ENCODE results near the gene ADCY9. TPM values are rescaled to one million over a fixed set of nuclear protein-coding genes. Genes with fewer than 3 reads are reported as not detected.

The ADCY9 gene
- total and polyA plus RNA-seq, 12 donors, result 2.3 to 37.6 (median 17.8) TPM

- 81 to 84% (median 83%) methylated on average over 14 to 20 of the region's 20 CpGs for WGBS, 4 donors
- no peaks in the 10 kb centered on the region for H3K4me1 ChIP-seq (replicated peaks in 1 of 2)
- TF ChIP-seq POLR2A (IDR thresholded peaks at IDR 0.05), result no peak
- TF ChIP-seq, protein P1, sequence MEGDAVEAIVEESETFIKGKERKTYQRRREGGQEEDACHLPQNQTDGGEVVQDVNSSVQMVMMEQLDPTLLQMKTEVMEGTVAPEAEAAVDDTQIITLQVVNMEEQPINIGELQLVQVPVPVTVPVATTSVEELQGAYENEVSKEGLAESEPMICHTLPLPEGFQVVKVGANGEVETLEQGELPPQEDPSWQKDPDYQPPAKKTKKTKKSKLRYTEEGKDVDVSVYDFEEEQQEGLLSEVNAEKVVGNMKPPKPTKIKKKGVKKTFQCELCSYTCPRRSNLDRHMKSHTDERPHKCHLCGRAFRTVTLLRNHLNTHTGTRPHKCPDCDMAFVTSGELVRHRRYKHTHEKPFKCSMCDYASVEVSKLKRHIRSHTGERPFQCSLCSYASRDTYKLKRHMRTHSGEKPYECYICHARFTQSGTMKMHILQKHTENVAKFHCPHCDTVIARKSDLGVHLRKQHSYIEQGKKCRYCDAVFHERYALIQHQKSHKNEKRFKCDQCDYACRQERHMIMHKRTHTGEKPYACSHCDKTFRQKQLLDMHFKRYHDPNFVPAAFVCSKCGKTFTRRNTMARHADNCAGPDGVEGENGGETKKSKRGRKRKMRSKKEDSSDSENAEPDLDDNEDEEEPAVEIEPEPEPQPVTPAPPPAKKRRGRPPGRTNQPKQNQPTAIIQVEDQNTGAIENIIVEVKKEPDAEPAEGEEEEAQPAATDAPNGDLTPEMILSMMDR (IDR thresholded peaks at IDR 0.05), result no peak
- no peak for DNase-seq
- intact Hi-C loops (cut with DNase I), result loop anchor here (5.0 to 10.0 kb wide), 3 partner anchors 137 to 277 kb away; partner anchors contain the start of gene ADCY9 (in 1 of the 2)
- H3K27ac ChIP-seq, result peak overlapping the region in 1 of 5 donors; percentile 29
- H3K4me3 ChIP-seq, result no peak overlapping the region
- H3K9me3 ChIP-seq (replicated peaks in 1 of 3), result no peaks in the 10 kb centered on the region
- no peaks in the 10 kb centered on the region for H3K27me3 ChIP-seq
- no peaks in the 10 kb centered on the region for H3K36me3 ChIP-seq (replicated peaks in 1 of 2)
These were observed 135.8 kb downstream of the ADCY9 start for GRCh38 chr16:3980253-3981111.

GRCh38 chr16:3979518-3979917, 136.7 kb downstream of the ADCY9 start:
- H3K4me3 ChIP-seq, result no peak overlapping the region
- WGBS, 4 donors, result 87 to 93% (median 92%) methylated on average over 5 to 12 of the region's 12 CpGs; no CpG with 5 or more reads in 1 of the 4 donors
- intact Hi-C loops (cut with DNase I), result no loop called here
- TF ChIP-seq POLR2A (IDR thresholded peaks at IDR 0.05), result no peak
- H3K27me3 ChIP-seq, result no peaks in the 10 kb centered on the region
- H3K9me3 ChIP-seq (replicated peaks in 1 of 3), result no peaks in the 10 kb centered on the region
- no peaks in the 10 kb centered on the region for H3K4me1 ChIP-seq (replicated peaks in 1 of 2)
- H3K36me3 ChIP-seq (replicated peaks in 1 of 2), result no peaks in the 10 kb centered on the region
- H3K27ac ChIP-seq, result no peak overlapping the region
- no peak for DNase-seq

GRCh38 chr16:3979070-3979469, 137.2 kb downstream of the ADCY9 start:
- DNase-seq, result no peak
- no peaks in the 10 kb centered on the region for H3K36me3 ChIP-seq (replicated peaks in 1 of 2)
- H3K9me3 ChIP-seq (replicated peaks in 1 of 3), result no peaks in the 10 kb centered on the region
- 89 to 96% (median 94%) methylated on average over 25 of the region's 25 CpGs for WGBS, 4 donors
- intact Hi-C loops (cut with DNase I), result no loop called here
- no peaks in the 10 kb centered on the region for H3K27me3 ChIP-seq
- no peak overlapping the region for H3K27ac ChIP-seq
- H3K4me1 ChIP-seq (replicated peaks in 1 of 2), result no peaks in the 10 kb centered on the region
- no peak overlapping the region for H3K4me3 ChIP-seq
- TF ChIP-seq, protein P1 (IDR thresholded peaks at IDR 0.05), result no peak
- no peak for TF ChIP-seq POLR2A (IDR thresholded peaks at IDR 0.05)

DNA sequence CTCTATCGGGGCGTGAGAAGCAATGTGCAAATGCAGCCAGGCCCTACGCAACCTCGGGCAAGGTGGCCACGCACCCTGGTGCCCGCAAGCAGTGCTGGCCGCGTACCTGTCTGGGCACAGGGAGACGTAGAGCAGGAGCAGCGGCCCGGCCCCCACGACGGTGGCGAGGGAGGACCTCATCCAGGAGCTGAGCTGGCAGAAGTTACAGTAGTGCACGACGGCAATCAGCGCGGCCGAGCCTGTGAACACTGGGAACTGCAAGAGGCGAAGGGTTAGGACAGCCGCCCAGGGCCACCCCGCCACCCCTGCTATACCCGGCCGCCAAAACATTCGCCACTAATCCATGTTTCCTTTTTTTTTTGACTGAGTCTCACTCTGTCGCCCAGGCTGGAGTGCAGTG, 138.9 kb downstream of the ADCY9 start:
- Histone ChIP-seq H3K4me1 (replicated peaks in 1 of 2) (no peaks in the 10 kb centered on the region), H3K4me3 (no peak overlapping the region), H3K9me3 (replicated peaks in 1 of 3) (no peaks in the 10 kb centered on the region), H3K36me3 (replicated peaks in 1 of 2) (no peaks in the 10 kb centered on the region), H3K27me3 (no peaks in the 10 kb centered on the region), H3K27ac (no peak overlapping the region)
- 86 to 90% (median 89%) methylated on average over 21 to 26 of the region's 26 CpGs for WGBS, 4 donors
- no peak for TF ChIP-seq POLR2A (IDR thresholded peaks at IDR 0.05)
- TF ChIP-seq, protein P1 (IDR thresholded peaks at IDR 0.05), result no peak
- intact Hi-C loops (cut with DNase I), result no loop called here
- no peak for DNase-seq
